Melanocyte of skin (primary cell): Measurements from ENCODE around the gene SLC6A9. TPM values are rescaled to one million over a fixed set of nuclear protein-coding genes. Genes with fewer than 3 reads are reported as not detected.

Experiments used
- total RNA-seq, 2 donors: library from RNA; depleted of rRNA; stranded (reverse); fragments of >200 nt; gene quantifications; 2 replicates each; pipeline ENCODE4 v1.2.3, GENCODE V29; 2012

Gene SLC6A9
- 1 to 10 TPM; 1.7 to 2.1 TPM for total RNA-seq

DNA sequence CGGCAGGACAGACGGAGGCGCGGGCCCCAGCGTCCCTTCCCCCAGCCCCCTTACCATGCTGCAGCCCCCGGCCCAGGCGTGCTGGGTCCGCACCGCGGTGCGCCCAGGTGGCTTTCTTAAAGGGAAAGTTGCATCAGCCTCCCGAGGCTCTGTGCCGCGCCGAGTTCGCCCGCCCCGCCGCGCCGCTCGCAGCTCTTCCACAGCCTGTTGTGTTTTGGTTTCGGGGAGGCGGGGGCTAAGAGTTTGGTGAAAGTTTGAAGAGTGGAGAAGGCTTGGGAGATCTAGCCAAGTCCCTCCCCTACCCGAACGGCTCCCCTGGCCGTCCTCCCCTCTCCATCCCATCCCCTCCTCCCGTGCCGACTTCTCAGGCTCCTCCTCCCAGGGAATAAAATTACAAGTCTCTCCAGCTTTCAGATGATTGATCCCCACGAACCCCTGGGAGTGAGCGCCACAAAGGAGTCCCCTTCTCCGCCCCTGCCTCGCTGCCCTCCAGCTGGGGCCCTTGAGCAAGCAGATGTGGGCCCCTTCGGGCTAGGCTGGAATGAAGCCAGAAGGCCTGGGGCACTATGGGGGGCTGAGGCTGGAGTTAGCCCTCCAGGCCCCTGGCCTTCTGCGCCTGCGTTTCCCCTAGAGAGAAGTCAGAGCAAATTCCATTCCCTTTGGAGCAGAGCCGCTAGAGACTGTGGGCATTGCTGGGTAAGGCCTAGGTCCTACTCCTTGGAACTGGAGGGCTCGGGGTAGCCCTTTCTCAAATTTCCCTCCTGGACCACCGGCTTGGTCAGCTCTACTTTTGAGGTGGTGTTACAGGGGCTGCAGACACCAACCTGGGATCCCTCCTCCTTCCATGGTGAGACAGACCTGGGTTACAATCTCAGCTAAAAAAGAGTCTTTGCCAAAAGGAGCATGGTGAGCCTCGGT, at the start of gene SLC6A9:
Gene SLC6A9, minus strand, starts transcription at position 211 of the 918 bp plus-strand sequence. CDS start 7,185 bp downstream, outside the sequence.

DNA sequence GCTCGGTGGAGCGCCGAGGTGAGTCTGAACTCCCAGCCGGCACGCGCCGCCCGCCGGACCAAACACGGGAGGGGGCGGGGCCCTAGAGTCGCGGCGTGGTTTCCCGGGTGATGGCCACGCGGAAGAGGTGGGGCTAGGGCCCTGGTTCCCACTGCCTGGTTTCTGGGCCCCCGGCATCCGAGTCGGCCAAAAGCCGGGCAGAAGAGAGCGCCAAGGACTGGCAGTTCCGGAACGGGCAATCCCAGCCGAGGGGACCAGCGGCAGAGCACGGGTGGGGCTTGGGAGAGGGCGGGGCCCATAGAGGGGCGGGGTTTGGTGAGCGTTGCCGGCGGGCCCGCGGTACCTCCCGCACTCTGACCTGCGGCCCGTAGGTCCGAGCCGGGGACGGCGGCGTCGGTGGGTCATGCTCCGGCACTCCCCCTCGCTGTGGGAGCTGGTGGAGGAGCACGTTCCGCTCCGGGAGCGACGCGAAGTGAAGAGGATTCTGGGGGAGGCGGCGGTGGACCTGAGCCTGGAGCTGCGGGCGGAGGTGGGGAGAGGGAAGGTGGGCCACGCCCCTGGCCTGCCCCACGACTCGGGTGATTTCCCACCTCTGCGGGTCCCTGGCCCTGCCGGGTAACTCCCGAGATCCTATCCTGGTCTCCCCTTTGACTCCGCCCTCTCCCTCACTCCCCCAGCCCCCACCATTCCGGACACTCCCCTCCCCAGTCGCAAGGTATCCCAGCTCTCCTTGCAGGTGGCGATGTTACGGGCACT, 39.6 kb downstream of the SLC6A9 start, which contains the start of gene CCDC24:
Gene CCDC24, plus strand, starts transcription at position 124 of the 756 bp plus-strand sequence. Its CDS starts 280 bp downstream, at position 404.

DNA sequence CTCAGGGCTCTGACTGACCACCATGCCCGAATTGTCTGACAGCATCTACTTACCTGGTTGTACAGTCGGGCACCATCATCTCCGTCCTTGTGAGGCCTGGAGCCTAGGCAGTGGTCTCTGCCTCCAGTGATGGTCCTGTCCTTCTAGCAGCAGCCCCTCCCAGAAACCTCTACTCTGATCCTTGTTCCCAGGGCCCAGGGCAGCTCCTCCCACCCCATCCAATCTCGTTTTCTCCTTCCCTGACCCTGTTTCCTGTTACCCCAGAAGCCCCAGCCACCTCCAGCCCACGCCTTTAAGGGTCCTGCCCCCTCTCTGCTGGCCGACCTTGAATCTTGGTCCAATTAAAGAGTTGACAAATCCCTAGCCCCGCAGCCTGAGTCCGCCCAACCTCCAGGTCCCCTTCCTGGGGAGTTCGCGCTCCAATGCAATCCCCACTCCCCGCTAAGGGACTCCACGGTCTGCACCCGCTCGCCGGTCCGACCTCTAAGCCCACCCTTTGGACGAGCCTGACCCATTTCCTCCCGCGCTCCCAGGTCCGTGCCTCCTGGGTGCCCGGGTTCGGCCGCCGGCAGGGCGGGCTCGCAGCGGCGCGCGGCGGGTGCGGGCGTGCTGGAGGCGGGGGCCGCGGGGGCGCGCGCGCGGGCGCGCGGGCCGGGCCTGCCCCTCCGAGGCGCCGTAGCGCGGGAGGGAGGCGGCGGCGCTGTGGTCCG, 52.6 kb downstream of the SLC6A9 start, which contains the start of gene B4GALT2:
Gene B4GALT2, plus strand, starts transcription at position 660 of the 710 bp plus-strand sequence. CDS start 1,951 bp downstream, outside the sequence.

DNA sequence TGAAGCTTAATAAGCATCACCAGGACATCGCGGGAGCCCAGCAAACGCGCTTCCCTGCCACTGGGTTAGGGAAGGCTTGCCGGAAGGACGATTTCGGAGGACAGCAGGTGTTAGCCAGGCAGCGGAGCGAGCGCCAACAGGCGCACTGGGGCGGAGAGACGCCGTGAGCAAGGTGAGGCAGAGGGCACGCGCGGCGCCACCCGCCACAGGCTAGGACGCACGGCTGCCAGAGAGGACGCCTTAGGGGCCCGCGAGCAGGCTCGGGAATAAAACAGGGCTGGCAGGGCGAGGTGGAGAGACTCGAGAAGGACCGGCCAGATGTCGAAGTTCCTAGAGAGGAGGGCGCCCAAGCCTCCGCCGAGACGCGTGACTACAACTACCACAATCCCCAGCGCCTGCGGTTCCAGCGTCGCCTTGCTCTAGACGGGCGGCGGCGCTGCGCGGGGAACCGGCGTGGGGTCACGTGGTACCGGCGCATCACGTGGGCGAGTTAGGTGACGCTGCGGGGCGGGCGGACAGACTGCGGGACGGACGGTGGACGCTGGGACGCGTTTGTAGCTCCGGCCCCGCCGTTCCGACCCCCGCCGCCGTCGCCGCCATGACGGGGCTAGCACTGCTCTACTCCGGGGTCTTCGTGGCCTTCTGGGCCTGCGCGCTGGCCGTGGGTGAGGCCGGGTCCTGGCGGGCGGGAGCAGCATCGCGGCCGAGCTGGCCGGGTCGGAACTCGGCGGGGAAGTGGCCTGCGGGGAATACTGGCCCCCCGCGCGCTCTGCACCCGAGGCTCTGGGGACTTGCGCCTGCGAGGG, 56.6 kb downstream of the SLC6A9 start, which contains the start of gene ATP6V0B:
Gene ATP6V0B, plus strand, starts transcription at position 518 of the 806 bp plus-strand sequence. Its CDS starts 81 bp downstream, at position 599.

DNA sequence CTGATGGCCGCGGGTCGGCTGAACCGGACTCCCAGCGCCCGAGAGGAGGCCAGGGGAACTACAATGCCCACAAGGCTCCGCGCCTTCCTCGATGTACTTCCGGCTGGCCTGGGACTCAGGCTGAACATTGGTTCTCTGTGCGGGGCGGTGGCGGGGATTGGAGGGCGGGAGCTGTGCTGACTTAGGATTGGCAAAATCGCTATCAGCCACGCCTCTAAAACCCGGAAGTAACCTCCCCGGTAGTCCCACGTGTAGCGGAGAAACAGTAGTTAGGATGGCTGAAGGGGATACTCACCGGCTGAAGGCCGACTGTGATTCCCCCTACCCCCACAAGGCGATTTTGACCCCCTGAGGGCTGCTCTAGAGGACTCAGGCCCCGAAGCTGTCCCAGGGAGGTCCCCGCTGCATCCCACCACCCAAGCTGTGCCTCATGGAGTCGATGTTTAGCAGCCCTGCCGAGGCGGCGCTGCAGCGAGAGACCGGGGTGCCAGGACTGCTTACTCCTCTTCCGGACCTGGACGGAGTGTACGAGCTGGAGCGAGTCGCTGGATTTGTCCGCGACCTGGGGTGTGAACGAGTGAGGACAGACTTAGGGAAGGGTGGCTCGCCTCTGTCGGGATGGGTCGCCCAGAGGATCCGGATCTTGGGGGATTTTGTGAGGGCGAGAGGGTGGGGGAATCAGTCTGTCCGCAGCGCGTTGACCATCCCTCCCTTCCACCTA, 61.4 kb downstream of the SLC6A9 start, which contains the start of gene DPH2:
Gene DPH2, plus strand, starts transcription at position 265 of the 721 bp plus-strand sequence. Its CDS starts 166 bp downstream, at position 431.

Other genes with a start within 250 kb of the SLC6A9 start
- gene ARTN, start 97.7 kb downstream of the SLC6A9 start, total RNA-seq: not detected
- gene IPO13, start 84.5 kb downstream of the SLC6A9 start, total RNA-seq: 10 to 100 TPM; 34.6 to 49.2 TPM
- gene DPH2, start 61.5 kb downstream of the SLC6A9 start, total RNA-seq: 10 to 100 TPM; 23.4 to 40.0 TPM
- gene ATP6V0B, start 56.5 kb downstream of the SLC6A9 start, total RNA-seq: 100 to 1,000 TPM; 186 to 246 TPM
- 10 to 100 TPM; 38.5 to 55.3 TPM for gene B4GALT2, start 52.3 kb downstream of the SLC6A9 start, total RNA-seq
- gene CCDC24, start 39.9 kb downstream of the SLC6A9 start, total RNA-seq: 1 to 10 TPM; 3.3 to 3.8 TPM
- gene KLF17, start 87.4 kb upstream of the SLC6A9 start, total RNA-seq: not detected
- not detected for gene KLF18, start 110.2 kb upstream of the SLC6A9 start, total RNA-seq
- gene DMAP1, start 182.0 kb upstream of the SLC6A9 start, total RNA-seq: 10 to 100 TPM; 12.7 to 16.3 TPM